ENCODE measurements around the gene KDM8.
"Not testable (repeated sequence)": the region's sequence is repeated elsewhere in the genome, so short reads cannot be mapped to it uniquely, and the experiment has no call there.

KDM8 gene

GRCh38 chr16:27191352-27191924, 11.9 kb upstream of the KDM8 start:
- DNase-seq (ENCODE audit: low read depth in 2 of 2), result no peak

- no peak for DNase-seq (ENCODE audit: low read depth in 2 of 2)
Observed at GRCh38 chr16:27193300-27193990, 9.9 kb upstream of the KDM8 start.

GRCh38 chr16:27195076-27195741, 8.1 kb upstream of the KDM8 start:
- no peak for DNase-seq (ENCODE audit: low read depth in 2 of 2)

- peak in 1 of 2 donors; percentile 10 for DNase-seq (ENCODE audit: low read depth in 2 of 2)
Observed at GRCh38 chr16:27195941-27196595, 7.3 kb upstream of the KDM8 start.

- no peak for DNase-seq (ENCODE audit: low read depth in 2 of 2)
Observed at GRCh38 chr16:27197004-27197403, 6.3 kb upstream of the KDM8 start.

- DNase-seq (ENCODE audit: low read depth in 2 of 2), result no peak
Observed at GRCh38 chr16:27198451-27199234, 4.7 kb upstream of the KDM8 start.

GRCh38 chr16:27199235-27199586, 4.1 kb upstream of the KDM8 start:
- no peak for DNase-seq (ENCODE audit: low read depth in 2 of 2)

GRCh38 chr16:27199736-27200135, 3.6 kb upstream of the KDM8 start:
- DNase-seq (ENCODE audit: low read depth in 2 of 2), result no peak

- DNase-seq (ENCODE audit: low read depth in 2 of 2), result not testable (repeated sequence)
Observed at GRCh38 chr16:27200914-27201313, 2.4 kb upstream of the KDM8 start.

- peak; percentile 78 to 80 for DNase-seq (ENCODE audit: low read depth in 2 of 2)
Observed at GRCh38 chr16:27202923-27203506, 311 bp upstream of the KDM8 start.

- DNase-seq (ENCODE audit: low read depth in 2 of 2), result no peak
Observed at GRCh38 chr16:27204312-27204915, 1.1 kb downstream of the KDM8 start.

- DNase-seq (ENCODE audit: low read depth in 2 of 2), result no peak
Observed at GRCh38 chr16:27205423-27206065, 2.2 kb downstream of the KDM8 start.

- not testable (repeated sequence) for DNase-seq (ENCODE audit: low read depth in 2 of 2)
Observed at GRCh38 chr16:27207121-27207520, 3.8 kb downstream of the KDM8 start.

- DNase-seq (ENCODE audit: low read depth in 2 of 2), result no peak
Observed at GRCh38 chr16:27208081-27208680, 4.9 kb downstream of the KDM8 start.

GRCh38 chr16:27208796-27209195, 5.5 kb downstream of the KDM8 start:
- no peak for DNase-seq (ENCODE audit: low read depth in 2 of 2)

GRCh38 chr16:27209591-27209990, 6.3 kb downstream of the KDM8 start:
- no peak for DNase-seq (ENCODE audit: low read depth in 2 of 2)

- no peak for DNase-seq (ENCODE audit: low read depth in 2 of 2)
Observed at GRCh38 chr16:27210174-27210573, 6.8 kb downstream of the KDM8 start.

GRCh38 chr16:27211026-27211425, 7.7 kb downstream of the KDM8 start:
- no peak for DNase-seq (ENCODE audit: low read depth in 2 of 2)

GRCh38 chr16:27214084-27214961, 11.0 kb downstream of the KDM8 start:
- DNase-seq (ENCODE audit: low read depth in 2 of 2), result no peak
